Measurements from ENCODE around the gene ZBTB22. TPM values are rescaled to one million over a fixed set of nuclear protein-coding genes. Genes with fewer than 3 reads are reported as not detected.

The ZBTB22 gene
- total and polyA plus RNA-seq, 2 donors (not counting 1 experiment from before 2014, with no cell fraction given): 25.9 to 39.7 TPM

DNA sequence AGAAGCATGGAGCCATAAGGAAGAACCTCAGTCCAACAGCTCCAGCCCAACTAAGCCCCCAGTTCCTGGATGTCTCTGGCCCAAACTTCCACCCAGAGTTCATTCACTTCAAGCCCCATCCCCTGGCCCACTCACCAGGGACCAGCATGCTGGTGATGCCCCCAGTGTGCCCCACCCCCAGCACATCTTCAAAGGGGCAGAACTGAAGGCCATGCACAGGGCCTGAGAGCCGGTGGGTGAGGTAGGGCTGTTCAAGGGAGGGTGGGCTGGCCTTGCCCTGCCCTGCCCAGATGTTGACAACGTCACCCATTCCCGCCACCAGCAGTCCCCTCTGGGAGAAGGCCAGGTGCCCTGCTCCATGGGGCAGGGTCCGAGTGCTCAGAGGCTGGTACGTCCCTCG, 37.0 kb downstream of the ZBTB22 start:
- Histone ChIP-seq H3K9ac (ENCODE audit: low read length) (no peak overlapping the region), H2AFZ (ENCODE audit: insufficient read depth, low read depth, low read length, poor library complexity, severe bottlenecking) (no peak overlapping the region), H3K4me1 (ENCODE audit: control insufficient read depth in 2 of 2, insufficient read depth in 2 of 2, low read length in 2 of 2) (peaks cover 23 to 34% of the 10 kb centered on the region in 2 donors), H3K27me3 (replicated peaks in 1 of 4; ENCODE audit: control extremely low read depth in 1 of 4, control insufficient read depth in 3 of 4, insufficient read depth in 4 of 4, low read length in 3 of 4) (no peaks in the 10 kb centered on the region), H3K9me3 (ENCODE audit: control extremely low read depth in 1 of 3, control insufficient read depth in 2 of 3, insufficient read depth in 1 of 3, low read length in 2 of 3) (no peaks in the 10 kb centered on the region), H3K27ac (ENCODE audit: low read length in 2 of 2) (no peak overlapping the region), H3K79me2 (ENCODE audit: control insufficient read depth, insufficient read depth, low read length) (peaks cover 14% of the 10 kb centered on the region), H3K4me3 (ENCODE audit: control extremely low read depth in 1 of 5, extremely low read depth in 1 of 5, insufficient read depth in 1 of 5, low read depth in 2 of 5, low read length in 4 of 5) (no peak overlapping the region), H3K4me2 (replicated peaks; ENCODE audit: low read depth, low read length, poor library complexity, severe bottlenecking) (no peak overlapping the region), H4K20me1 (ENCODE audit: control insufficient read depth, insufficient read depth, low read length, poor library complexity, severe bottlenecking) (peaks cover 41% of the 10 kb centered on the region), H3K36me3 (replicated peaks in 1 of 2; ENCODE audit: control extremely low read depth in 1 of 2, control insufficient read depth in 1 of 2, extremely low read depth in 1 of 2, insufficient read depth in 2 of 2, low read length in 1 of 2) (peaks cover 0 to 53% of the 10 kb centered on the region in 2 experiments)
- TF ChIP-seq, protein P1, sequence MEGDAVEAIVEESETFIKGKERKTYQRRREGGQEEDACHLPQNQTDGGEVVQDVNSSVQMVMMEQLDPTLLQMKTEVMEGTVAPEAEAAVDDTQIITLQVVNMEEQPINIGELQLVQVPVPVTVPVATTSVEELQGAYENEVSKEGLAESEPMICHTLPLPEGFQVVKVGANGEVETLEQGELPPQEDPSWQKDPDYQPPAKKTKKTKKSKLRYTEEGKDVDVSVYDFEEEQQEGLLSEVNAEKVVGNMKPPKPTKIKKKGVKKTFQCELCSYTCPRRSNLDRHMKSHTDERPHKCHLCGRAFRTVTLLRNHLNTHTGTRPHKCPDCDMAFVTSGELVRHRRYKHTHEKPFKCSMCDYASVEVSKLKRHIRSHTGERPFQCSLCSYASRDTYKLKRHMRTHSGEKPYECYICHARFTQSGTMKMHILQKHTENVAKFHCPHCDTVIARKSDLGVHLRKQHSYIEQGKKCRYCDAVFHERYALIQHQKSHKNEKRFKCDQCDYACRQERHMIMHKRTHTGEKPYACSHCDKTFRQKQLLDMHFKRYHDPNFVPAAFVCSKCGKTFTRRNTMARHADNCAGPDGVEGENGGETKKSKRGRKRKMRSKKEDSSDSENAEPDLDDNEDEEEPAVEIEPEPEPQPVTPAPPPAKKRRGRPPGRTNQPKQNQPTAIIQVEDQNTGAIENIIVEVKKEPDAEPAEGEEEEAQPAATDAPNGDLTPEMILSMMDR (IDR thresholded peaks at IDR 0.05): no peak
- no peak for TF ChIP-seq EZH2 (IDR thresholded peaks at IDR 0.05; ENCODE audit: borderline replicate concordance, insufficient read depth, low read depth, low read length, poor library complexity, severe bottlenecking)
- WGBS (ENCODE audit: insufficient coverage): 100% methylated on average over 1 of the region's 6 CpGs
- no peaks in the 10 kb centered on the region for H3K27me3 Mint-ChIP-seq
- H3K9me3 Mint-ChIP-seq (ENCODE audit: insufficient read depth): no peaks in the 10 kb centered on the region
- DNase-seq (no peak), ATAC-seq (ENCODE audit: low read depth) (no peak)
- peak overlapping the region; percentile 73 for H3K27ac Mint-ChIP-seq
- POLR2A ChIA-PET: no interaction called here
- intact Hi-C loops (cut with micrococcal nuclease): no loop called here
- CTCF ChIA-PET: interaction anchor here (0.7 to 0.8 kb wide), 2 partner anchors 9 to 64 kb away, joined by 3 read pairs; partner anchors contain the start of genes RPS18 and VPS52
- peaks cover 40% of the 10 kb centered on the region for H3K4me1 Mint-ChIP-seq
- H3K4me3 Mint-ChIP-seq: no peak overlapping the region

DNA sequence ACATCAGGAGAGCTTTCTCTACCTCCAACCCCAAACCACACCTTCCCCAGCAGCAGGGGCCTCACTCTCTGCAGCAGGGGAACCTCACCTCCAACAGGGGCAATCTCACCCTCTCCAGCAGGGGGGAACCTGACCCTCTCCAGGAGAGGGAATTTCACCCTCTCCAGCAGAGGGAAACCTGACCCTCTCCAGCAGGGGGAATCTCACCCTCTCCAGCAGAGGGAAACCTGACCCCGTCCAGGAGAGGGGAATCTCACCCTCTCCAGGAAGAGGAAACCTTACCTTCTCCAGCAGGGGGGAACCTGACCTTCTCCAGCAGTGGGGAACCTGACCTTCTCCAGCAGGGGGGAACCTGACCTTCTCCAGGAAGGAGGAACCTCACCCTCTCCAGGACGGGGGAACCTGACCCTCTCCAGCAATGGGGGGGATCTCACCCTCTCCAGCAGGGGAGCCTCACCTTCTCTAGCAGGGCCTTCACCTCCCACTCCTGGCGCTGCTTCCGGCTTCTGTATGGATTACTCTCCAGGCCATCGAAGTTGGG, 37.5 kb downstream of the ZBTB22 start:
- no peak overlapping the region for H3K9ac ChIP-seq (ENCODE audit: low read length)
- intact Hi-C loops (cut with micrococcal nuclease): no loop called here
- Mint-ChIP-seq H3K4me1 (peaks cover 42% of the 10 kb centered on the region), H3K27ac (peak overlapping the region; percentile 46), H3K27me3 (no peaks in the 10 kb centered on the region), H3K9me3 (ENCODE audit: insufficient read depth) (no peaks in the 10 kb centered on the region), H3K4me3 (no peak overlapping the region)
- peaks cover 28 to 39% of the 10 kb centered on the region in 2 donors for H3K4me1 ChIP-seq (ENCODE audit: control insufficient read depth in 2 of 2, insufficient read depth in 2 of 2, low read length in 2 of 2)
- no peak overlapping the region for H2AFZ ChIP-seq (ENCODE audit: insufficient read depth, low read depth, low read length, poor library complexity, severe bottlenecking)
- peaks cover 42% of the 10 kb centered on the region for H4K20me1 ChIP-seq (ENCODE audit: control insufficient read depth, insufficient read depth, low read length, poor library complexity, severe bottlenecking)
- ChIA-PET CTCF (interaction anchor here (1.4 to 3.9 kb wide), 3 partner anchors 9 to 65 kb away, joined by 3 to 41 read pairs (median 32); partner anchors contain the start of genes PFDN6, RGL2 and WDR46), POLR2A (interaction anchor here (0.7 kb wide), 1 partner anchor 344 kb away, joined by 3 read pairs; no protein-coding TSS in a partner anchor)
- H3K4me2 ChIP-seq (replicated peaks; ENCODE audit: low read depth, low read length, poor library complexity, severe bottlenecking): no peak overlapping the region
- ATAC-seq (ENCODE audit: low read depth): no peak
- WGBS (ENCODE audit: insufficient coverage): 90% methylated on average over 2 of the region's 5 CpGs
- peak; percentile 49 for DNase-seq
- H3K27ac ChIP-seq (ENCODE audit: low read length in 2 of 2): no peak overlapping the region
- TF ChIP-seq EZH2 (IDR thresholded peaks at IDR 0.05; ENCODE audit: borderline replicate concordance, insufficient read depth, low read depth, low read length, poor library complexity, severe bottlenecking): no peak
- TF ChIP-seq, protein P1 (IDR thresholded peaks at IDR 0.05): no peak
- no peak overlapping the region for H3K4me3 ChIP-seq (ENCODE audit: control extremely low read depth in 1 of 5, extremely low read depth in 1 of 5, insufficient read depth in 1 of 5, low read depth in 2 of 5, low read length in 4 of 5)
- no peaks in the 10 kb centered on the region for H3K27me3 ChIP-seq (replicated peaks in 1 of 4; ENCODE audit: control extremely low read depth in 1 of 4, control insufficient read depth in 3 of 4, insufficient read depth in 4 of 4, low read length in 3 of 4)
- H3K9me3 ChIP-seq (ENCODE audit: control extremely low read depth in 1 of 3, control insufficient read depth in 2 of 3, insufficient read depth in 1 of 3, low read length in 2 of 3): no peaks in the 10 kb centered on the region
- peaks cover 18% of the 10 kb centered on the region for H3K79me2 ChIP-seq (ENCODE audit: control insufficient read depth, insufficient read depth, low read length)
- H3K36me3 ChIP-seq (replicated peaks in 1 of 2; ENCODE audit: control extremely low read depth in 1 of 2, control insufficient read depth in 1 of 2, extremely low read depth in 1 of 2, insufficient read depth in 2 of 2, low read length in 1 of 2): peaks cover 0 to 54% of the 10 kb centered on the region in 2 experiments
